GM19193 (cell line): Measurements from ENCODE around the gene MED16.

Experiments
- POLR2A ChIP-seq: IDR thresholded peaks from 4 replicates; pipeline ENCODE4 v1.6.1; 2011; ENCODE audit not compliant: insufficient read depth, insufficient read length; ENCODE audit errors: extremely low read depth

Gene MED16

DNA sequence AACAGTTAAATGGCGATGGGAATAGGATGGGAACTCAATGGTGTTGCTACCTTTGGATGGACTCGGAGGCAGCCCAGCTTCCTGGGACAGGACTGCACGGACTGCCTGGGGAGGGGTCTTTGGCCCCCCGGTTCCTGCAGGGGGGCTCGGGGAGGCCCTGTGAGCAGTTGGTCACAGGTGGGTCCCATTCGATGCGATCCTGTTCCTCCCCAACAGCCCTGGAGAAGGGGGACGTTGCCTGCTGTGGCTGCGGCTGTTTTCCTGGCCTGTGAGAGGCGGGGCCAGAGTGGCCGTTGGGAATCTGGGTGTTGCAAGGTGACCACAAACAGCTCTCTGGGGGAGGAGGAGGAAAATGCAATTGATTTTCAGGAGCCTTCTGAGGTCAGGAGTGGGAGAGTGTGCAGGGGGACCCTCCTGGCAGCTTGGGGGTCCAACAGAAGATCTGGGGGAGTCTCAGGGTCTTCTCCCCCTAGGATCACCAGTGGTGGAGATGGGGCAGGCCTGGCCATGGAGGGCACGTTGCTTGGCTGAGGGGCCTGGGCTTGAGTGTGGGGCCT lies 69.3 kb downstream of the MED16 start:
- no peak for TF ChIP-seq POLR2A

DNA sequence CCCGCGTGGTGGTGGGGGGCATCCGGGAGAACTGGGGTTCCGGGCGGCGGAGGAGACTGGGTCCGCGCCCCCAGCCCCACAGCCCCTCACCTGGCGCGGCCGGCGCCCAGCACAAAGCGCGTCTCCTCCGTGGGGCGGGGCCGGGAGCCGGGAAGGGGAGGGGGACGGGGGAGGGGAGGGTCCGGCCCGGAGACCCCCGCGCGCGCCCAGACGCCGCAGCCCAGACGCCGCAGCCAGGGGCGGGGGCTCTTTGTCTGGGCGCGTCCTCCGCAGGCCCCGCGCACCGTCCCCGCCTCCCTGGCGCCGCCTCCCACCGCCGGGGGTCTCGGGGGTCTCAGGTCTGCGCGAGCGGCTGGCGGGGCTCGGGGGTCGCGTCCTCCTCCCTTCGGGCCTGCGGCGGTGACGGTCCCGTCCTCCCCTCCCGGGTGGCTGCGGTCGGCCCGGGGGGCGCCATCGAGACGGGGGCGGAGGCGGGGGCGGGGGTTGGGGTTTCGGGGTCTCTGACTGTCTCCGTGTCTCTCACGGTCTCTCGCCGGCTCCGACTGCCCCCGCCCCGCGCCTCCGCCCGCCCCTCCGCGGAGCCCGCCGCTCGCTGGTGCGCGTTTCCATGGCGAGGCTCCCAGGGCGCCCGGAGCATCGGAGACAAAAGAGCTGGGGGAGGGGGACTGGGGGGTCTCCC lies 71.0 kb downstream of the MED16 start, which contains the start of gene PLPPR3:
PLPPR3 (minus strand) TSS at position 131 of the 679 bp plus-strand sequence. CDS start 396 bp downstream, outside the sequence.
- TF ChIP-seq POLR2A, result no peak

DNA sequence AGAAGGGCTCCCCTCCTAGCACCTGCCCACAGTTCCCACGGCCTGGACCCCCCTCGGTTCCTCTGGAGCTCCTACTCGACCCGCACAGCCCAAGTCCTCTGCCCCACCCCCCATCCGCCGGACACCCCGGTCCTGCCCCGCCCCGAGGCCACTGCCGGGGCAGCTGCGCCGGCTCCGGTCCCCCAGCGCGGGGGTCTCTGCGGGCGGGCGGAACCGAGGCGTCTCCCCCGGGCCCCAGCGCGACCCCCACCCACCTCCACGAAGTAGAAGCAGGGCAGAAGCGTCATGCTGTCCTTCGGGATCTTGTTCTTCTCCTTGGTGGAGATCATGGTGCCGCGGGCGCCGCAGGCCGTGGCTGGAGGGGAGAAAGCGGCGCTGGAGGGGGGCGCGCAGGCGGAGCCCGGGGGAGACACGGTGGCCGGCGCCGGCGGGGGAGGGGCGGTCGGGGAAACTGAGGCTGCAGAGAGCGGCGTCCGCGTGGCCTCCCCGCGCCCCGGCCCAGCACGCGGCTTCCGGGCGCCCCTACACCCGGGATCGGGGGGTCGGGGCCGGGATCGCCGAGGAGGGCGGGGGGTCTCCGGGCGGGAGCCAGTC lies 71.7 kb downstream of the MED16 start:
- no peak for TF ChIP-seq POLR2A
